ENCODE data around the gene UCP2.

UCP2 gene

DNA sequence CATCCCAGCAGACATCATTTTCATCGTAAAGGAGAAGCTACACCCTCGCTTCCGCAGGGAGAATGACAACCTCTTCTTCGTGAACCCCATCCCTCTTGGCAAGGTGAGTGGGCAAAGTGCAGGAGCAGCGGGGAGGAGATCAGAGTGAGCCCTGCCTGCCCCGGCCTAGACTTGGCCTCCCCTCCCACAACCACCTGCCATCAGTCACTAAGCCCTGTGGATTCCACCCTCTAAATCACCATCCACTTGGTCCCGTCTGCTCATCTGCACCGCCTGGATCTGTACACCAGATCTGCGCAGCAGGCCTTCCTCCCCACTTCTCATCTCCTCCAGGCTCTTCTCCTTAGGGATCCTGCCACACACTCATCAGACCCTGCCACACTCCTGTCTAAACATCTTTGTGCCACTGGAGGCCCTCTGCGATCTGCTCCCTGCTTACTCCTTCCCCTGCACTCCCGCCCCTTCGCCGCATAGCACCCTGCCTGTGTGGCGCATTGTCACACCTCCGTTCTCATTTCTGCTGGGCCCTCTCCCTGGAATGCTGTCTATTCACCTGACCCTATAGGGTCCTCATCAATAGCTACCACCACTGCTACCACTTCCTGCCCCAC is 14.2 kb downstream of the UCP2 start:
- DNase-seq = no peak

DNA sequence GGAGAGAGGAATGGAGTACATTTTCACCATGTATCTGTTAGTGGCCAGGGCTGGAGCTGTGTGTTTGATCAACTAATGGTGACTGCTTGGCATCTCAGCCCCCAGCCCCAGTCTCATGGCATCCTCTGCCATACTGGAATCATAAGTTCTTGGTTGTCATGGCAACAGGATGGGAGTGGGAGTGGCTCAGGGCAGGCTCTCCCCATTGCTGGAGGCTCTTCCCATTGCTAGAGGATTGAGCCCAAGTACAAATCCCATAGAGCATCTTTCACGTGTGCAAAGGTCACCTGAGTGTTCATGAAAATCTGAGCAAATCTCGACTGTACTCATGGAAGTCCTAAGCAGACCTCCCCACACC is 16.9 kb downstream of the UCP2 start:
- no peak for DNase-seq

DNA sequence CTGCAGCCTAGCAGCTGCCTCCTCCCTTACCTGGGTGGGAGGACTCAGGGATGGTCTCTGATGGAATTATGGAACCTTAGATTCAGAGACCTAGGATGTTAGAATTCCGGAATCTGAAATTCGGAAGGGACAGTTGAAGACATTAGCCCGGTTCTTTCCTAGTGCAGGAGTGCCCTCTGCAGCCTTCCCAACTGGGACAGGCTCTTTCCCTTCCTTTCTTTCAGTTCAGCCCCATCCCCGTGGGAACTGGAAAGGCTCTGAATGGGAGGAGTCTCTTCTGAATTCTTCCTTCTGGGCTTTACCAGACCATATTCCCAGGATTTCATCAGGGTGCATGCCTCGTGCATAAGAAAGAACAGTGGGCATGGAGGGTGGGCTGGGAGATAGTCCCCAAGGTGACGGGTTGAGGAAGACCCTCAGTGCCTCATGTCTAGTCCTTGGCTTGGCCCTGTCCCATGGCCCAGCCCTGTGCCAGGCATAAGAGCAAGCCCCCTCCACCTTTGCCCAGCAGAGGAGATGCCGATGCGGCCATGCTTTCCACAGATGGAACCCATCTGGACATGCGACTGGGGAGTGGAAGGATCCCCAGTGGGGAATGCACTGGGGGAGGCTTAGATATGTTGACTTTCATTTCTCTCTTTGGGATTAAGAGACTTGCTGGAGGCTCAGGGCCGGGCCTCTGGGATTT is 17.4 kb downstream of the UCP2 start:
- no peak for DNase-seq

DNA sequence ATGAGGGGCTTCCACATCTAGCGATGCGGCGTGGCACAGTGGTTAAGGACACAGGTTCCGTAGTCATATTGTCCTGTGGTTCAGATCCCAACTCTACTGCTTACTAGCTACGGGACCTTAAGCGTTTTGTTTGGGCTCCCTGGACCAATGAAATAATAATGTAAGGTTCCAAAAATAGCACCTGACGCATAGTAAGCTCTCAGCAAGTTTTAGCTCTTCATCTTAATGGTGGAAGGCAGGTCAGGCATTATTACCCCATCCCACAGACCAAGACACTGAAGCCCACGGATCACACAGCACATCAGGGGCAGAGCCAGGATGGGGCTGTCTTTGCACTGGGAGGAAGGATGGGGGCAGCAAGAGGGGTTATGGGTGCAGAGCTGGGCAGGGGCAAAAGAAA is 18.8 kb downstream of the UCP2 start:
- DNase-seq = no peak

DNA sequence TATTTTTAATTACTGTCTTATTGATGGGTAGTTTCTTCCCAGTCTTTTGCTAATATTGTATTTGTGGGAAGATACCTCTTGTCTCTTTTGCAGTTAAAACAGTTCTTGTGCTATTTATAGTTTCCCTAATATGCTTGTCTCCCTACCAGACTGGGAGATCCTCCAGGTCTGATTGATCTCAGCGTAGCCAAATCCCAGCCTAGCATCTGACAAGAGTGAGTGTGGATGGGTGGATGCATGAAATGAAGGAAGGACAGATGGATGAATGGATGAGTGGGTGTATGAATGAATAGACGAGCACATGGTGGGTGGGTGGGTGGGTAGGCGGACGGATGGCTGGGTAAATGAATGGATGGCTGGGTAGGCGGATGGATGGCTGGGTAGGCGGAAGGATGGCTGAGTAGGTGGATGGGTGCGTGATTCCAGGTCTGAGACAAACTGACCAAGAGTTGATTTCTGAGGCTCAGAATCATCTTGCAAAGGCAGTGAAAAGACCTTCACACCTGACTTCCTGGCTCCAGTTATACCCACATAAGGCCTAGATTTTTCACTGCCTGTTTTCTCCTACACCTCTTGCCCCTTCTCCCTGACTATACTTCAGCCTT is 20.4 kb downstream of the UCP2 start:
- no peak for DNase-seq

DNA sequence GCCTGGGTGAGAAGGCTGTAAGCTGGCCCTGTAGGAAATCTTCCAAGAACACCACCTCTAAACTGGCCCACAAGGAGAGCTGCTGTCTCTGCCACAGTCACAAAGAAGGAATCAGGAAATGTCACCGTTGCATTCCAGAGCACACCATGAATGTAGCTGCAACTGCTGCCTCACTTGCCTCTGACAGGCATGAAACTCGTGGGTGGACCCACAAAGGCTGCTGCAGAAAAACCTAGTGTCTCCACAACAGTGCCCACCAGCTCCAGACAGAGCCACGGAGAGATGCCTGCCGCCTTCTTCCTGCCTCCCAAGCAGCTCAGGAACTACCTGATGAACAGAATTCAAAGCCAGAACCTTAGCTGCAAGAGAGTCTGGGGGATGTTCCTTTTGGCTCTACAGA is 21.3 kb downstream of the UCP2 start:
- no peak for DNase-seq

DNA sequence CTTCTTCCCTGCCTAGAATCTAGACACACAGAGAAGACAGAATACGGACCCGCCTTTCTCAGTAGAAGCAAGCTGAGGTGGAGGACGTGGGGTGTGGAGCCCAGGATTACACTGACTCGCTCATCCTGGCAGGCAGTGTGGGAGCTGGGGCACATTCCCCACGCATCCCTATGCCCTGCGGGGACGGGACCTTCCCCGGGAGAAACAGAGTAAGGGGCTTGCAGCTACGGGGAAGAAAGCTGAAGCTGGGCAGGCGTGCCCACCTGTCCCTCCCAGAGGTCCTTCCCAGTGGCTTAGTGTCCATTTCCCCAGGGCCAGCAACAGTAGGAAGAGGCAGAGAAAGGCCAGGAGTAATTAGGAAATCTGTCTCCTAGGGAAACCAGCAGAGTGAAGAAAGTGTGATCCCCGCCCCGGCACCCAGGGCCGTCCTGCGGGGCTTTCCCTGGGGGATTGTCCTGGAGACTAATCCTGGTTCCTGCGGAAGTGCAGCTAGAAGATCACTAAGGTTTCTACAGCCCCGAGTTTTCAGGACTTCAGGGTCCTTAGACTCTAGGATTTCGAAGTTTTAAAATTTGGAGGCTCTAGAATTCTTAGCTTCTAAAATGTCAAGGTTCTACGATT is 24.0 kb downstream of the UCP2 start:
- no peak for DNase-seq

DNA sequence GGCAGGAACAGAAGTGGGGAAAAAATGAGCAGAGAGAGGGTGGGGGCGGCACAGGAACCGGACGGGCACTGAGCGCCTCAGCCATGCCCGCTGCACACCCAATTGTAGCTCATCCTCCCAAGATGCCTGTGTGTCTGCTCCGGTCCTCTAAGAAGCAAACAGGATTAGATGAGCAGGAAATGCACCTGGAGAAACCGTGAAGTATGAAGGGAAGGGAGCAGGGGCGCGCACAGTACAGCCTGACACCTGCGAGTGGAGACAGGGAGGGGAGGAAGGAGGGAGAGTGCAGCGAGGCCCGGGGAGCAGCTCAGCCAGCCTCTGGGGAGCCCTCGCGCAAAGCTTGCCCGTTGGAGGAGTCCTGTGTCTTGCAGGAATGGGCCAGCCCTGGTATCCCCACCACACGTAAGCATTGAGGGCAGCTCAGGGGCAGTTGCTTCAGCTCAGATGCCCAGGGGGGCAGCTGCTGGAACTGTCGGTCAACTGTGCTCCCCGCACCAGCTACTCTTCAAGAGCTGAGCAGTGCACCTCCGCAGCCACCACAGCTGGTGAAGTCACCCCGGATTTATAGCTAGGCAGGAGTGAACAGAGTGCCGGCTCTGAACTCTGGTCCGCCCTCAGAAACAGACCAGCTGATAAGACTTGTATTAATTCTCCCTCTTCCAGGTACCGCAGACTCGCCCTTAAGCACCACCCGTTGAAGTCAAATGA is 24.8 kb downstream of the UCP2 start:
- DNase-seq = no peak

DNA sequence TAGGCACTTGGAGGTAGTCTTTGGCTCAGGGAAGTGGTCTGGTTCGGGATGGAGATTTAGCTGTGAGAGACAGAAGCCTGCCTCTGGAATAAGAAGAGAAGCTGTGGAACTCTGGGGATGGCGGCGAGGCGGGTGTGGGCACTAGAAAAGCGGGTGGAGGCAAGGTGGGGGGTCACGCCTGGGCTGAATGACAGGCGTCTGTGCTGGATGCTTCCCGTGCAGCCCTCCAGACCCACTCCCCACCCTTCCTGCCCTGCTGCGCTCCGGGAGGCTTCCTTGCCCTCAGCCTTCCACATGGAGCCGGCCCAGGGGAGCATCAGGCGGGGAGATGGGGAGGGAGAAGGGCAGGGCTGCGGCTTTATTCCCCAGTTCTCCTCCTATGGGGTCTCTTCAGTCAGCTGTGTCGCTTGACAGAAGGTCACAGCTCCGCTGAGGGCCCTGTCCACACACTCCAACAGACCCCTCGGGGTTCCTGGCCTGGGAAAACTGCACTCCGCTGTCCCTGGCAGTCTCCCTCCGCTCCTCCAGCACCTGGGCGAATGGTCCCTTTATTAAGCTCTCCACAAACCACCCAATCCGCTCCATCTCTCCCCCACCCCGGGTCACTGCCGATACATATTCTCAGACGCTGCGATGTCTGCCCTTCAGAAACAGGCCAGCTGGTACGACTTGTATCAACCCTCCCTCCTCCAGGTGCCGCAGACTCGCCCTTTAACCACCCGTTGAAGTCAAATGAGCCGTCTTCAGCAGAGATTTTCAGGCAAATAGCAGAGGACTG is 25.6 kb downstream of the UCP2 start:
- DNase-seq = no peak

DNA sequence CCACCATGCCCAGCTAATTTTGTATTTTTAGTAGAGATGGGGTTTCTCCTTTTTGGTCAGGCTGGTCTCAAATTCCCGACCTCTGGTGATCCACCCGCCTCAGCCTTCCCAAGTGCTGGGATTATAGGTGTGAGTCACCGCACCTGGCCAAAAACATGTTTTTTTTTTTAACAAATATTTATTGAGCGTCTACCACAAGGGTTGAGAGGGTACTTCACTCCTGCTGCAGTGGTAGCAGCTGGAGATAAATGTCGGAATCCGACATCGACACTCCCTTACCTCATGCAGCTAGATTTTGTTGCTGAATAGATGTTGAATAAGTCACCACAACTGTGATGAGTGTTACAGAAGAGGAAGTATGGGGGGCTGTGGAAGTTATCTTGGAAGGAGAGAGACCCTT is 30.8 kb downstream of the UCP2 start:
- no peak for DNase-seq

DNA sequence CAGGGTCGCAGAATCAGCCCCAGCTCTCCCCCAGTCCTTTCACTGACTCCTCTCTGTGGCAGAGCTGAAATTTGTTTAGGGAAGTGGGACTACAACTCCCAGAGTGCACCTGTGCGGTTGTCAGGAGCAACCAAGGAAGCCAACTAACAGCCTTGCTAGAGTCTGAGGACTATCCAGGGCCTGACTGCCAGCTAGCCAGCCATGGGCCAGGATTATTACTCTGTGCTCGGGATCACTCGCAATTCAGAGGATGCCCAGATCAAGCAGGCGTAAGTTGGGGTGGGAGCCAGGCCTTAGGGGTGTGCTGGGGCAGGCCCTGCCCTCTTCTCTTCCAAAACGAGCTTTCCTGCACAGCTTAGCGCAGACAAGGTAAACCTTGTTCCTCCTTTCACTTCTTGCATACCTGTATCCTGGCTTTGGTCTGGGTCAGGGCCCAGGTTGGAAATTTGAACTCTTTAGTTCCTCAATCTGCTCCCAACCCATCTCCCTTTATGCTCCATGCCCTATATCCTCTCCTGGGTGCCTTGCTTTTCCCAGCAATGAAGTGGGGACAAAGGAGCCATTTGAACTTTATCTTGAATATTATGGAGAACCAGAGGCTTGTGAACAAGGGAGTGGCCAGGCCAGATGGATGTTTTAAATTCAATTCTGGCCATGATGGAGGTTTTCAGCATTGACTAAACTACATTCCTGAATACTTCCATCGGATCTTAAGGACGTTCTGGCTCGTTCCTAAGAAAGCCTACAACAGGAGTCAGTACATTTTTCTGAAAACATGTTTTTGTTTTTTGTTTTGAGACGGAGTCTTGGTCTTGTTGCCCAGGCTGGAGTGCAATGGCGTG is 31.6 kb downstream of the UCP2 start, which contains the start of gene DNAJB13:
Gene DNAJB13, plus strand, starts transcription at position 158 of the 842 bp plus-strand sequence. Its CDS starts 44 bp downstream, at position 202.
- DNase-seq = no peak

DNA sequence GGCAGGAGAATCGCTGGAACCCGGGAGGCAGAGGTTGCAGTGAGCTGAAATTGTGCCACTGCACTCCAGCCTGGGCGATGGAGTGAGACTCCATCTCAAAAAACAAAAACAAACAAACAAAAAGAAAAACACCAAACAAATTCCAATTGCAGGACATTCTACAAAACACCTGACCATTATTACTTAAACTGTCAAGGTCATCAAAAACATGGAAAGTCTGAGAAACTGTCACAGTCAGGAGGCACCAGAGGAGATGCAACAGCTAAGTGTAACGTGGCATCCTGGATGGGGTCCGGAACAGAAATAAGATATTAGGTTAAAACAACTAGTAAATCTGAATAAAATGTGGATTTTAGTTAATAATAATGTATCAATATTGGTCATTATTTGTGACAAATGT is 32.7 kb downstream of the UCP2 start:
- DNase-seq = no peak

DNA sequence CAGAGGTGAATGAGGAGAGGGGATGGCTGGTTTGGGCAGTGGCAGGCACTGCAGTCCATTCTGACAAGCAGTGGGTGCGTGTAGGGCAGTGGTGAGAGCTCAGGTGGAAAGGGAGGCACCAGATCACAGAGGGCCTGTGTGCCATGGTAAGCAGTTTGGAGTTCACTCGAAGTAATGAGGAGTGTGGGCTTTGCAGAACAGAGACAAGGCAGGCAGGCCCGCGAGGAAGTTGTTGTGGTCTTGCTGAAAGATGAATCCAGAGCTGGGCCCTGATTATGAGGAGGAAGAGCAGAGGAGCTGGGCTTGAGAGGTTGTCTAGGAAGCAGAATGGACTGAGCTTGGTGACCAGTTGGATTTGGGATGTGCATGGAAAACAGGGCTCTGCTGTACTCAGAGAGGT is 33.4 kb downstream of the UCP2 start:
- DNase-seq = no peak

DNA sequence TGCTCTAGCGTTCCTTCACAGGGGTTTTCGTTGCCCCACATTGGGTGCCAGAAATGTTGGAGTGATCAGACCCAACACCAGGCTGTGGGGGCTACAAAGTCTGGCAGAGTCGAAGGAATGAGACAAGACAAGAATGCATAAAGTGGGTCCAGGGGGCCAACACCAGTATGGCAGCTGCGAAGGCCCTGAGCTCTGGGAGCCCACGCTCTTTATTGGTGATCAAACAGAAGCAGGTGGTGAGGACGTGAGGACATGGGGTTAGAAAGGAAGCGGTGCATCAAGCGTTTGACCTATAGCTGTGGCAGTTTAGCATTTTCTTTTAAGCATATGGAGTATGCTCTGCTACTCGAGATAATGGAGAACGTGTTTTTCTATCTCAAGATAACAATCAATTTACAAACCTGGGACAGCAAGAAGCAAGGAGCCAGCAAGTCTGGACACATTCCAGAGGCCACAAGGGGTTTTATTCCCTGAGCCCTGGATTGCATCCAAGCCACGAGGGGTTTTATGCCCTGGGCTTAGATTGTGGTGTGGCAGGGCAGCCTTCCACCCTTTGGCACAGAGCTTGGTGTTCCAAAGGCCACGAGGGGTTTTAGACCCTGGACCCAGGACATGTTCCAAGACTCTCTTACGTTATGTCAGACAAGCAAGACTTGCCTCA is 35.7 kb downstream of the UCP2 start:
- no peak for DNase-seq

DNA sequence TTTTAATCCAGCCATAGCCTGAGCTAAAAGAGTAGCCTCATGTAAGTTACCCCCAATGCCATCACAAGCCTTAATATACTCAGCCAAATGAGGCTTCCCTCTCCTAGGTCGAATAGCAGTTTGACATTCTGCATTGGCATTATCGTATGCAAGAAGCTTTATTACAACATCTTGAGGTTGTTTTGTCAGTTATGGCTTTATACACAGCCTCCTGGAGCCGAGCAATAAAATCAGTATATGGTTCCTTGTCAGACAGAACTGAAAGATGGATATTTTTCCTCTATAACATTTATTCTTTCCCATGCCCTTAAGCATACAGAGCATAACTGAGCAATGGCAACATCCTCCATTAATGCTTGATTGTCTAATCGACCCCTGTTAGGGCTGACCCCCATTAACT is 37.2 kb downstream of the UCP2 start:
- no peak for DNase-seq

DNA sequence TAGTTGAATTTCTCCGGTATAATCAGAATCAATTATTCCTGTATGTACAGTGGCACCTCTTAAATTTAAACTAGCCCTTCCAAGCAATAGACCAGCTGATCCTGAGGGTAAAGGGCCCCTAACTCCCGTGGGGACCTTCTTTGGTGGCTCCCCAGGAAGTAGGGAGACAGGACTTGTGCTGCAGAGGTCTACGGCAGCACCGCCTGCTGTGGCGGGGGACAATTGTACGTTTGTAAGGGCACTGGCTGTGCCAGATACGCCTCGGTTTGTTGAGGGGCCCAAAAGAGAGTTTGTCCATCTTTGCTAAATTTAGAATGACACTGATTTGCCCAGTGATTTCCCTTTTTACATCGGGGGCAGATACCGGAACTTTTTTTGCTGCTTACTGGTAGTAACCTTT is 37.7 kb downstream of the UCP2 start:
- DNase-seq = no peak

DNA sequence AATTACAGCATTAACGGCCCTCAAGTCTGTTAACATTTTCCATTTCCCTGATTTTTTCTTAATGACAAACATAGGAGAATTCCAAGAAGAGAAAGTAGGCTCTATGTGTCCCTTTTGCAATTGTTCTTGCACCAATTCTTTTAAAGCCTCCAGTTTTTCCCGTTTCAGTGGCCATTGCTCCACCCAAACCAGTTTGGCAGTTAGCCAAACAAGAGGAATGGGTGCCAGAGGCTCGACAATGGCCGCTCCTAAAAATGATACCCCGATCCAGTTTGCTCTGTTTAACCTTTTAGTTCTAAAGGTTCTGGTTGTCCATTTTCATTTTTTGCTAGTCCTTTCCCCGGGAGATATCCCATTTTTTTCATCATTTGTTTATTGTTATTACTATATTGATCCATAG is 38.6 kb downstream of the UCP2 start:
- no peak for DNase-seq

DNA sequence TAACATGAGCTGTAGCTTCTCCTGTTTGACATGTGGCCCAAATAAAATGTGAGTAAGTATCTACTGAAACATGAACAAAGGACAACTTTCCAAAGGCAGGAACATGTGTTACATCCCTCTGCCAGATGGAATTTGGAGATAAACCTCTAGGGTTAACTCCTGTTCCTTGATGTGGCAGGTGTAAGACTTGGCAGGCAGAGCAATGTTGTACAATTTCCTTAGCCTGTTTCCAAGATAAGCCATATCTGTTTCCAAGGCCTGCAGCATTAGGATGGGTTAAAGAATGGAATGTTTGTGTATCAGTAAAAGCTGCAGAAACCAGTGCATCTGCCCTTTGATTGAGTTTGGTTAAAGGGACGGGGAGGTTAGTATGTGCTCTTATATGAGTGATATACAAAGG is 40.6 kb downstream of the UCP2 start:
- no peak for DNase-seq

DNA sequence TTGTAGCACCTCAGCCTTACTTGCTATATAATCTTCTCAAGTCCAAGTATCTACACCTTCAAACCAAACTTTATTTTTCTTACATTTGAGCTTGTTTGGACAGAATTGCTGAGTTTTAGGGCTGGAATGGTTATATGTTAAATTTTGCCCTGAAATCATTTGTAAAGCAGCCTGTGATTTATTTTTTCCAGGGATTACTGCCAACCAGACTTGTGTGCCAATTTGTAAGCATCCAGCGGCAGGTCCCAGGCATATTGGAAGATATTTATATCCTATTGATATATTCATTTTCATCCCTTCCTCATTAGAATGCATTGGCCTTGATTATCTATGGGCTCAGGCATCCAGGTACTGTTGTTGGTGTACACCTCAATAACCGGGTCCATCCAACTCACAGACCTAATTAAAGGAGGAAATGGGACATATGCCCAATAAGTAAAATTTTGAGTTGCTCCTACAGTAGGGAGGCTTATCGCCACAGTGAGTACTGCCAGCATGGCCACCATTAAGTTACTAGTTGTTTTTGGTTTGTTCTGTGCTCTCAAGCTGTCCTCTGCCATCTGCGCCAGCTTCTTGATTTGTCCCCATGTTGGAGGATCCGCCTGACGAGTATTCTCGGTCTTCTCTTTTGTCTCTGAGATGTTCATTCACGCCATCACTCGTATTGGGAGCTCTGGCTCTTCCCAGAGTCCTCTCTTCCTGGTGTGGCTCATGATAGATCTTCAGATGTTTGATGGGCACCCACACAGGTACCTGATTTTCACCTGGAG is 41.7 kb downstream of the UCP2 start:
- DNase-seq = no peak

DNA sequence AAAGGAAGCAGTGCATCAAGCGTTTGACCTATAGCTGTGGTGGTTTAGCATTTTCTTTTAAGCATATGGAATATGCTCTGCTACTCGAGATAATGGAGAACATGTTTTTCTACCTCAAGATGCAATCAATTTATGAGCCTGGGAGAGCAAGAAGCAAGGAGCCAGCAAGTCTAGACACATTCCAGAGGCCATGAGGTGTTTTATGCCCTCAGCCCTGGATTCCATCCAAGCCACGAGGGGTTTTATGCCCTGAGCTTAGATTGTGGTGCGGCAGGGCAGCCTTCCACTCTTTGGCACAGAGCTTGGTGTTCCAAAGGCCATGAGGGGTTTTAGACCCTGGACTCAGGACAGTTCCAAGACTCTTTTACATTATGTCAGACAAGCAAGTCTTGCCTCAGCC is 43.5 kb downstream of the UCP2 start:
- DNase-seq = no peak

Data from amniotic stem cell (primary cell).